ENCODE data around the gene TBC1D17. TPM values are rescaled to one million over a fixed set of nuclear protein-coding genes. Genes with fewer than 3 reads are reported as not detected.
A peak's percentile ranks its signal among the peaks of the same experiment; 100 is the strongest.

The TBC1D17 gene
- total RNA-seq, 1 donor from 2014 or later: 36.8 TPM

GRCh38 chr19:49890349-49891311, 13.1 kb downstream of the TBC1D17 start:
- Mint-ChIP-seq H3K27me3 (no peaks in the 10 kb centered on the region), H3K27ac (peak overlapping the region; percentile 74), H3K4me1 (peaks cover 28% of the 10 kb centered on the region), H3K36me3 (ENCODE audit: low read depth) (peaks cover 32% of the 10 kb centered on the region), H3K4me3 (peak overlapping the region; percentile 82), H3K9me3 (no peaks in the 10 kb centered on the region)
- DNase-seq: peak; percentile 87
- intact Hi-C loops (cut with micrococcal nuclease): no loop called here

- Mint-ChIP-seq H3K27ac (peak overlapping the region; percentile 34), H3K4me3 (no peak overlapping the region), H3K4me1 (peaks cover 36% of the 10 kb centered on the region), H3K27me3 (no peaks in the 10 kb centered on the region), H3K36me3 (ENCODE audit: low read depth) (peaks cover 29% of the 10 kb centered on the region), H3K9me3 (no peaks in the 10 kb centered on the region)
- intact Hi-C loops (cut with micrococcal nuclease): no loop called here
- no peak for DNase-seq
Observed at GRCh38 chr19:49891393-49891792, 13.9 kb downstream of the TBC1D17 start.

GRCh38 chr19:49892716-49893115, 15.2 kb downstream of the TBC1D17 start:
- intact Hi-C loops (cut with micrococcal nuclease): no loop called here
- peak overlapping the region; percentile 13 for H3K4me3 Mint-ChIP-seq
- peak overlapping the region; percentile 17 for H3K27ac Mint-ChIP-seq
- H3K36me3 Mint-ChIP-seq (ENCODE audit: low read depth): peaks cover 28% of the 10 kb centered on the region
- H3K4me1 Mint-ChIP-seq: peaks cover 49% of the 10 kb centered on the region
- no peak for DNase-seq
- no peaks in the 10 kb centered on the region for H3K9me3 Mint-ChIP-seq
- H3K27me3 Mint-ChIP-seq: peaks cover under 1% of the 10 kb centered on the region

- H3K36me3 Mint-ChIP-seq (ENCODE audit: low read depth): peaks cover 24% of the 10 kb centered on the region
- H3K27ac Mint-ChIP-seq: peak overlapping the region; percentile 84
- peak overlapping the region; percentile 89 for H3K4me3 Mint-ChIP-seq
- DNase-seq: no peak
- intact Hi-C loops (cut with micrococcal nuclease): no loop called here
- no peaks in the 10 kb centered on the region for H3K9me3 Mint-ChIP-seq
- peaks cover 2% of the 10 kb centered on the region for H3K27me3 Mint-ChIP-seq
- peaks cover 52% of the 10 kb centered on the region for H3K4me1 Mint-ChIP-seq
Observed at GRCh38 chr19:49894011-49894664, 16.6 kb downstream of the TBC1D17 start.

GRCh38 chr19:49894879-49895565, 17.5 kb downstream of the TBC1D17 start:
- H3K9me3 Mint-ChIP-seq: no peaks in the 10 kb centered on the region
- H3K4me3 Mint-ChIP-seq: peak overlapping the region; percentile 89
- peaks cover 18% of the 10 kb centered on the region for H3K36me3 Mint-ChIP-seq (ENCODE audit: low read depth)
- intact Hi-C loops (cut with micrococcal nuclease): no loop called here
- peak overlapping the region; percentile 84 for H3K27ac Mint-ChIP-seq
- peaks cover 50% of the 10 kb centered on the region for H3K4me1 Mint-ChIP-seq
- DNase-seq: peak; percentile 70
- H3K27me3 Mint-ChIP-seq: peaks cover 2% of the 10 kb centered on the region

- Mint-ChIP-seq H3K27me3 (peaks cover 2% of the 10 kb centered on the region), H3K36me3 (ENCODE audit: low read depth) (peaks cover 14% of the 10 kb centered on the region), H3K4me1 (peaks cover 52% of the 10 kb centered on the region), H3K9me3 (no peaks in the 10 kb centered on the region), H3K4me3 (peak overlapping the region; percentile 89), H3K27ac (peak overlapping the region; percentile 100)
- intact Hi-C loops (cut with micrococcal nuclease): no loop called here
- peak; percentile 67 for DNase-seq
Observed at GRCh38 chr19:49895566-49896297, 18.2 kb downstream of the TBC1D17 start.

GRCh38 chr19:49896863-49897621, 19.5 kb downstream of the TBC1D17 start, which contains the start of gene IL4I1:
TSS of gene IL4I1 (minus strand) at chr19:49896887. CDS start at chr19:49896160, 727 bp downstream.
- intact Hi-C loops (cut with micrococcal nuclease): loop anchor here (1.0 kb wide), 5 partner anchors 14 to 84 kb away; partner anchors contain the start of genes AKT1S1, ATF5, FUZ and NUP62
- H3K9me3 Mint-ChIP-seq: no peaks in the 10 kb centered on the region
- H3K27me3 Mint-ChIP-seq: peaks cover 2% of the 10 kb centered on the region
- peak; percentile 88 for DNase-seq
- H3K36me3 Mint-ChIP-seq (ENCODE audit: low read depth): peaks cover 14% of the 10 kb centered on the region
- peak within 1 kb of the TSS; percentile 100 for H3K27ac Mint-ChIP-seq
- peak within 1 kb of the TSS; percentile 89 for H3K4me3 Mint-ChIP-seq
- H3K4me1 Mint-ChIP-seq: peaks cover 51% of the 10 kb centered on the region

GRCh38 chr19:49904136-49904535, 26.6 kb downstream of the TBC1D17 start:
- Mint-ChIP-seq H3K4me1 (peaks cover 43% of the 10 kb centered on the region), H3K4me3 (no peak overlapping the region), H3K27me3 (no peaks in the 10 kb centered on the region), H3K36me3 (ENCODE audit: low read depth) (peaks cover 38% of the 10 kb centered on the region), H3K27ac (peak overlapping the region; percentile 63), H3K9me3 (no peaks in the 10 kb centered on the region)
- DNase-seq: no peak
- intact Hi-C loops (cut with micrococcal nuclease): no loop called here

GRCh38 chr19:49906879-49907564, 29.5 kb downstream of the TBC1D17 start:
- no peaks in the 10 kb centered on the region for H3K27me3 Mint-ChIP-seq
- no peak overlapping the region for H3K27ac Mint-ChIP-seq
- no peaks in the 10 kb centered on the region for H3K9me3 Mint-ChIP-seq
- intact Hi-C loops (cut with micrococcal nuclease): no loop called here
- peaks cover 56% of the 10 kb centered on the region for H3K36me3 Mint-ChIP-seq (ENCODE audit: low read depth)
- H3K4me1 Mint-ChIP-seq: peaks cover 51% of the 10 kb centered on the region
- DNase-seq: no peak
- no peak overlapping the region for H3K4me3 Mint-ChIP-seq

GRCh38 chr19:49907745-49908446, 30.4 kb downstream of the TBC1D17 start:
- H3K9me3 Mint-ChIP-seq: no peaks in the 10 kb centered on the region
- DNase-seq: no peak
- intact Hi-C loops (cut with micrococcal nuclease): no loop called here
- H3K36me3 Mint-ChIP-seq (ENCODE audit: low read depth): peaks cover 61% of the 10 kb centered on the region
- H3K27ac Mint-ChIP-seq: peak overlapping the region; percentile 56
- H3K27me3 Mint-ChIP-seq: no peaks in the 10 kb centered on the region
- H3K4me1 Mint-ChIP-seq: peaks cover 56% of the 10 kb centered on the region
- H3K4me3 Mint-ChIP-seq: no peak overlapping the region

GRCh38 chr19:49908480-49909420, 31.2 kb downstream of the TBC1D17 start:
- intact Hi-C loops (cut with micrococcal nuclease): no loop called here
- Mint-ChIP-seq H3K36me3 (ENCODE audit: low read depth) (peaks cover 68% of the 10 kb centered on the region), H3K9me3 (no peaks in the 10 kb centered on the region), H3K27ac (no peak overlapping the region), H3K4me3 (no peak overlapping the region), H3K27me3 (no peaks in the 10 kb centered on the region), H3K4me1 (peaks cover 60% of the 10 kb centered on the region)
- DNase-seq: no peak
